ENCODE measurements around the gene PODXL2.
"Not testable (repeated sequence)": the region's sequence is repeated elsewhere in the genome, so short reads cannot be mapped to it uniquely, and the experiment has no call there.

PODXL2 gene

DNA sequence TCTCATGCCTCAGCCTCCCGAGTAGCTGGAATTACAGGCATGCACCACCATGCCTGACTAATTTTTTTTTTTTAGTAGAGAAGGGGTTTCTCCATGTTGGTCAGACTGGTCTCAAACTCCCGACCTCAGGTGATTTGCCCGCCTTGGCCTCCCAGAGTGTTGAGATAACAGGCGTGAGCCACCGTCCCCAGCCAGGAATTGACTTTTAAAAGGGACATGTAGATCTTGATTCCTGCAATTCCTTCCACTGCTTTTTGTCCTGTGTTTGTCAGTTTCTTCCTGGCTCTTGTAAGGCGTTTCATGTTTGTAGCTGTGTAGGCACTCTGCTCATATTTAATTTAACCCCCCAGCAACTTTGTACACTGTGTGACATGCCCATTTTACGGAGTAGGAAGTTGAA lies 23.4 kb upstream of the PODXL2 start:
- DNase-seq, result not testable (repeated sequence)

DNA sequence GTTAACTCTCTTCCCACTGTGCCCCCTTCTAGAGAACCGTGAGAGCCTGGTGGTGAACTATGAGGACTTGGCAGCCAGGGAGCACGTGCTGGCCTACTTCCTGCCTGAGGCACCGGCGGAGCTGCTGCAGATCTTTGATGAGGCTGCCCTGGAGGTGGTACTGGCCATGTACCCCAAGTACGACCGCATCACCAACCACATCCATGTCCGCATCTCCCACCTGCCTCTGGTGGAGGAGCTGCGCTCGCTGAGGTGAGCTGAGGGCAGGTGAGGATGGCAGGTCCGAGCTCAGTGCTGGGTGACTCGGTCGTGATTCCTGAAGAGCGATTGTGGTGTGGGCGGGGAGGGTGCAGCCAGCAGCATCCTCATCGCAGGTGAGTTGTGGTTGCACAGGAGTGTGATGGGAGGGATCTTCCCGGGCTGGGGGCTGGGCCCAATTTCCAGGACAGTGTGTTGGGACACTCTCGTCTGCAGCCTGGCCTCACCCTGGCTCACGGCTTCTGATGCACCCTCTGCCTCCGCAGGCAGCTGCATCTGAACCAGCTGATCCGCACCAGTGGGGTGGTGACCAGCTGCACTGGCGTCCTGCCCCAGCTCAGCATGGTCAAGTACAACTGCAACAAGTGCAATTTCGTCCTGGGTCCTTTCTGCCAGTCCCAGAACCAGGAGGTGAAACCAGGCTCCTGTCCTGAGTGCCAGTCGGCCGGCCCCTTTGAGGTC lies 22.7 kb upstream of the PODXL2 start:
- DNase-seq, result no peak

GRCh38 chr3:127606981-127607595 lies 21.9 kb upstream of the PODXL2 start:
- no peak for DNase-seq

DNA sequence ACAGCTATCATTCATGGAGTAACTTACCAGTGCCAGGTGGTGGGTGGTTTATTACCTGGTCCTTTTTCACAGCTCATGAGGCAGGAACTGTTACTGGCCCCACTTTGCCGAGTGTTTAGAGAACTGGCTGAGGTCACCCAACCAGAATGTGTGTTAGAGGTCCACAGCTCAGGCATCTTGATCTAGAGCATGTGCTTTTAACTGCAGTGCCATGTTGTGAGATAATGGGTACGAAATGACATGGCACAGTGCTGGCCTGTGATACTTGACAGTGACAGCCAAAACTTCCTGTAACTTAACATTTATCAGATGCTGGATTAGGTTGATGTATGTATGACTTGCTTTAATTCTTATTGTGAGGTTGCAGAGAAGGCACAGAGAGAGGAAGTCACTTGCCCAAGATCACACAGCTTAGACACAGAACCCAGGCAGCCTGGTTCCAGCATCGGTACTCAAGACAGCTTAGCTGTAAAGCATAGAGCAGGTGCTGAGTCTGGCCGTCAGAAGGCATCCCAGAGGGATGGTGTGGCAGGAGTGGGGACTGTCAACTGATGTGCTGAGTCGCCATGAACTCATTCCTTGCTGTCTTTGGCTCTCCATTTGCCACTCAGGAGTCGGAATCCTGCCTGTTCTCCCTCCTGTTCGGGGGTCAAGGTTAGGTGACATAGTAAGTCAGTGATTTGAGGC lies 21.2 kb upstream of the PODXL2 start:
- no peak for DNase-seq

DNA sequence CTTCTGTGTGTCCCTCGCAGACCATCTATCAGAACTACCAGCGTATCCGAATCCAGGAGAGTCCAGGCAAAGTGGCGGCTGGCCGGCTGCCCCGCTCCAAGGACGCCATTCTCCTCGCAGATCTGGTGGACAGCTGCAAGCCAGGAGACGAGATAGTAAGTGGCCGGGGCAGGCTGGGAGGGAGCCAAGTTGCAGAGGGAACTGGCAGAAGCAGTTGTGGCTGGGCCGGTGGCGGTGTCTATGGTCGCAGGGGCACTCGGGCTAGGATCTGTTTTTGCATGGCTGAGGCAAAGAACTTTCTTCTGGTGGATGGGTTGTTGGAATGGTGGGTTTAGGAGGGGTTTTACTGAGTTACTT lies 20.6 kb upstream of the PODXL2 start:
- no peak for DNase-seq

DNA sequence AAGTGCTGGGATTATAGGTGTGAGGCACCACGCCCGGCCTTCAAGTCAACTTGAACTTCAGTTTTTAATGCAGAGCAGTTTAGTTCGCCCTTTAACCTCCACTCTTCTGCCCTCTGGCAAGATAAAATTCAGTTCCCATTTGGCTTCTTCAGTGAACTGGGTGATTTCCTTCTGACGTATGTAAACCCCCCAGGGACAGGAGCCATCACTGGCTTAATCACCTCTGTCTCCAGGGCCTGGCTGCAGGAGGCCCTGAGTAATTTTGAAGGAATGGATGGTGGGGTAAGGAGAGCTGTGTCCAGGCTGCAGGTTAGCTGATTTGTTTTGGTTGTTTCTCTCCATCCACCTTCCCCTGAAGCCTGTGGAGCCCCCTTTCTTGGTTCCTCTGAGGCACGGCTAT lies 18.9 kb upstream of the PODXL2 start:
- no peak for DNase-seq

- DNase-seq, result no peak
These were observed 17.7 kb upstream of the PODXL2 start for GRCh38 chr3:127611251-127611650.

DNA sequence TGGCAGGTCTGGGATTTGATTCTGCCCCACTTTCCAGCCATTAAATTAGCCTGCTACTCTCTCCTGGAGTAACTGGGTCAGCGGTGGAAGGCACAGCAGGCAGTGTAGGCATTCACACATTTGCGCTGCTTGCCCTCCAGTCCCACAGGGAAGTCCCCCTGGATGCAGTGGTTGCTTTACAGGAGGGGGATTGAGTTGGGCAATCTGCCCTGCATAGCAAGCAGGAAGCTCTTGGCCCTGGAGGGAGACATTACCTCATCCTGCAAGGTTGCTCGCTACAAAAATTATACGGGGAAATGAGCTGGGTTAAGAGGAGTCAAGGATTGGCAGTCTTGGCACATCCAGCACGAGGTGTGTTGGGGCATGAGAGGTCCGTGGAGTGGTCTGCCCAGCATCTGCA lies 16.0 kb upstream of the PODXL2 start:
- no peak for DNase-seq

- no peak for DNase-seq
These were observed 15.6 kb upstream of the PODXL2 start for GRCh38 chr3:127613406-127613805.

DNA sequence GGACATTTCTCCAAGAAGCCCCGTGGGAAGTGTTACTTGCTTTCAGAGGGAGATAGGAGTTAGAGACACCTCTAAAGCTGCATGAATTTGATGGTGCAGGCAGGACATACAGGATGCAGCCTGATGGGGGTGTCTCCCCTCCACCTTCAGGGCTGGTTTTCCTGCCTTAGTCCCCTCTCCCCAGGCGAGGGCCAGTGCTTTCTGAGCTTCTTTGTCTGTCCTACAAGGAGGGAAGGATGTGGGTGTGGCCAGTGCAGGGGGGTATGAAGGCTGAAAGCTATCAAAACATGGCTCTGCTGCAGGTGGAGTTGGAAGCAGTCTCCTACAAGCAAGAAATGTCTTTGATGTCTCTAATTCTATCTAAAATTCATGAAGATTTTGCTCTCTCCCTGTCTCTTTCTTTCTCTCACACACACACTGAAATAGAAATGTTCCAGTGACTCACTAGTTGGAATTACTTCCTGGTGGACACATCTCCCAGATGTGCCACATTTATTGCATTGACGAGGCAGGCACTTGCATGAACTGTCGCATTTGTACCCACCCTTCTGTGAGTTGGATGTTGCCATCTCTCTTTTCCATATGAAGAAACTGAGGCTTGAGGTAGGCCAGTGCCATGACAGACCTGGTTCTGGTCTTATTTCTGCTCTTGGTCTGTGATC lies 13.9 kb upstream of the PODXL2 start:
- DNase-seq, result no peak

- no peak for DNase-seq
These were observed 13.2 kb upstream of the PODXL2 start for GRCh38 chr3:127615631-127616305.

DNA sequence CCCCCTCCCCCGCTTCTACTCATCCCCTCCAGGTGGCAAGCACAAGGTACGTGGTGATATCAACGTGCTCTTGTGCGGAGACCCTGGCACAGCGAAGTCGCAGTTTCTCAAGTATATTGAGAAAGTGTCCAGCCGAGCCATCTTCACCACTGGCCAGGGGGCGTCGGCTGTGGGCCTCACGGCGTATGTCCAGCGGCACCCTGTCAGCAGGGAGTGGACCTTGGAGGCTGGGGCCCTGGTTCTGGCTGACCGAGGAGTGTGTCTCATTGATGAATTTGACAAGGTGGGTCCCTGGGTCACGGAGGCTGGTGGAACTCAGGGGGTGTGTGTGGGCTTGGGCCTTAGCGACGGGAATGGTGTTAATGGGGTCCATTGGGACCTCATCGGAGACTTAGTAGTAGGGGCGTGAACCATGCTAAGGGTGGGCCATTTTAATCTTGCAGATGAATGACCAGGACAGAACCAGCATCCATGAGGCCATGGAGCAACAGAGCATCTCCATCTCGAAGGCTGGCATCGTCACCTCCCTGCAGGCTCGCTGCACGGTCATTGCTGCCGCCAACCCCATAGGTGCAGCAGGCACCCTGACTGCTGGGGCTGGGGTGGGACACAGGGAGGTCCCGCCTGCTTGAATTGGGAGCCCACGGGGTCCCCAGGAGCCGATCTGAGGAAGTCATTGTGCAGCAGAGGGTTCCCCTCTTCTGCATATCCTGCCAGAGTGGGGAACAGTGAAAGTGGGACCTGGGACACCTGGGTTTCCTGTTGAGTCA lies 12.0 kb upstream of the PODXL2 start:
- no peak for DNase-seq

DNA sequence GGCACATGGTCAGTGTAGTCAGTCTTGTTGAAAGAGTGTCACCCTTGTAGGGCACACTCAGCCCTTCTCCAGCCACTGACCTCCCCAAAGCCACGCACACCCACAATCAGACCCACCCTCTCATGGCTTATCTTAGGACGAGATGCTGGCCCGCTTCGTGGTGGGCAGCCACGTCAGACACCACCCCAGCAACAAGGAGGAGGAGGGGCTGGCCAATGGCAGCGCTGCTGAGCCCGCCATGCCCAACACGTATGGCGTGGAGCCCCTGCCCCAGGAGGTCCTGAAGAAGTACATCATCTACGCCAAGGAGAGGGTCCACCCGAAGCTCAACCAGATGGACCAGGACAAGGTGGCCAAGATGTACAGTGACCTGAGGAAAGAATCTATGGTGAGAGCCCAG lies 10.1 kb upstream of the PODXL2 start:
- no peak for DNase-seq

GRCh38 chr3:127620637-127621375 lies 8.2 kb upstream of the PODXL2 start:
- DNase-seq, result no peak

DNA sequence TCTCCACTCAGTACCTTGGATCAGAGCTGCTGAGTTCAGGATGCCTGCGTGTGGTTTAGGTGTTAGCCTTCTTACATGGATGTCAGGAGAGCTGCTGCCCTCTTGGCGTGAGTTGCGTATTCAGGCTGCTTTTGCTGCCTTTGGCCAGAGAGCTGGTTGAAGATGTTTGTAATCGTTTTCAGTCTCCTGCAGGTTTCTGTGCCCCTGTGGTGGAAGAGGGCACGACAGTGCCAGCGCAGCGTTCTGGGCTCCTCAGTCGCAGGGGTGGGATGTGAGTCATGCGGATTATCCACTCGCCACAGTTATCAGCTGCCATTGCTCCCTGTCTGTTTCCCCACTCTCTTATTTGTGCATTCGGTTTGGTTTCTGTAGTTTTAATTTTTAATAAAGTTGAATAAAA lies 7.0 kb upstream of the PODXL2 start:
- DNase-seq, result no peak

DNA sequence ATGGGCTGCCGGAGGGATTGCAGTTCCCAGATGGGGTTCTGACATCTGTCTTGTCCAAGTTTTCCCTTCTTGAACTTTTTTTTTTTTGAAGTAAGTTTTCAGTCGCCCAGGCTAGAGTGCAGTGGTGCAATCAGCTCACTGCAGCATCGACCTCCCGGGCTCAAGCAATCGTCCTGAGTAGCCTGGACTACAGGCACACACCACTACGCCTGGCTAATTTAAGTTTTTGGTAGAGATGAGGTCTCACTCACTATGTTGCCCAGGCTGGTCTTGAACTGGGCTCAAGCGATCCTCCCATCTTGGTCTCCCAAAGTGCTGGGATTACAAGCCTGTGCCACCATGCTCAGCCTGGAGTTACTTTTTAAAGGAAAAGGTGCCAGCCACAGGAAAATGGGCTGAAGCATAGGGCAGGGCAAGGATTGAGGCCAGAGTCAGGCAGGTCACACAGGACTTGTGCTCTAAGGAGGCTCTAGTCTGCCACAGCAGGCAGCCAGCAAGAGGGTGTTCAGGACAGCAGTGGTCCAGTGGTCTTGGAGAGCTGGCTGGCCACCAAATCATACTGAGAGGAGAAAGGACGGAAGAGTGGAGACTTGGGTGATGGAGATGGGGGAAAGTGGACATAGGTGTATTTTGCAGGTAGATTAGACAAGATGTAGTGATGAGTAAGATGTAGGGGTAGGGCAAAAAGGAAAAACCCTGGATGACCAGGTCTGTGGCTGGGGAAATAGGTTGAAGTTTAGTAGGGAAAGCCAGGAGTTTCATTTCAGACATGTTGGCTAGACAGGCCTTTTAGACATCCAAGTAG lies 6.0 kb upstream of the PODXL2 start:
- DNase-seq, result no peak

DNA sequence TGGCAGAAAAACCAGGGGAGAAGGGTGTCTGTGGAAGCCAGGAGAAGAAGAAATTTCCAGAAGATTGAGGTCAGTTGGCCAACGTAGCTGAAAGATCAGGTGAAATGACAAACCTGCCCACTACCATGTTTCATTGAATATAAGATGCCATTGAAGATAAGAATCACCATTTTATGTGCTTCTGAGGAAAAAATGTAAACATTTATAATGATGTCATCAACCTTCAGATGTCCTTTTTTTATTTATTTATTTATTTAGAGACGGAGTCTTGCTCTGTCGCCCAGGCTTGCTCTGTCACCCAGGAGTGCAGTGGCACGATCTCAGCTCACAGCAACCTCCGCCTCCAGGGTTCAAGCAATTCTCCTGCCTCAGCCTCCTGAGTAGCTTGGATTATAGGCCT lies 4.9 kb upstream of the PODXL2 start:
- no peak for DNase-seq

DNA sequence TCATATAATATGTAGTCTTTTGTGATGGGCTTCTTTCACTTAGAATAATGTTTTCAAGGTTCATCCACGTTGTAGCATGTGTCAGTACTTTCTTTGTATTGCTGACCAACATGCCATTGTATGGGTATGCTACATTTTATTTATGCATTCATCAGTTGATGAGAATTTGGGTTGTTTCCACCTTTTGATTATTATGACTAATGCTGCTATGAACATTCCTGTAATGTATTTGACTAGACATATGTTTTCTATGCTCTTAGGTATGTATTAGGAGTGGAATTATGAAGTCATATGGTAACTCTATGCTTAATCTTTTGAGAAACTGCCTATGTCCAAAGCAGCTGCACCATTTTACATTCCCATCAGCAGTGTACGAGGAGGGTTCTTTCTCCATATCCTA lies 3.2 kb upstream of the PODXL2 start:
- no peak for DNase-seq

DNA sequence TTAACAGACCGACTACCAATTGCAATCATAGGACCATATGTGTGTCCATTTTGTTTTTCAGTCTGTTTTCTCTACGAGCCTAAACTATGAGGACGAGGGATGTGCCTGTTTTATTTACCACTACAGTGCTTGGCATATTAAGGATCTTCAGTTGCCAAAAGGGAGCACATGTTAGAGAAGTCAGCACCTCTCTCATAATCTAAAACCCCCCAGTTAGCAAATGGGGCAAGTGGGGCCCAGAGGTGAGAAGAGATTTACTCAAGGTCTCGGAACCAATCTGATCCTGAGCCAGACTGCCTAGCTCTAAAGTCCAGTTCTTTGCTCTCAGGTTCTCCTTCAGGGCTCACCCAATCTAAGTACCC lies 578 bp upstream of the PODXL2 start:
- no peak for DNase-seq

- DNase-seq, result no peak
These were observed 750 bp downstream of the PODXL2 start for GRCh38 chr3:127629467-127630403.

Measured in NCI-H510A treated with DMSO at 0.1 percent for 48 hours (cell line).